ENCODE results near the gene CST1. TPM values are rescaled to one million over a fixed set of nuclear protein-coding genes. Genes with fewer than 3 reads are reported as not detected.

The CST1 gene
- not detected in 2 replicates for total RNA-seq

GRCh38 chr20:23750786-23751185, at the start of gene CST1:
Gene CST1 (minus strand): TSS chr20:23750935. CDS start chr20:23750866, 69 bp downstream.

Small RNA genes lying within 50 kb of the gene (small RNA-seq; reads per million reads assigned to genes)
- gene CST2P1 = not detected

Other genes with a start within 250 kb of the CST1 start
- gene CST9L, start 182.5 kb downstream of the CST1 start, total RNA-seq = not detected in 2 replicates
- not detected in 2 replicates for gene CST9, start 145.0 kb downstream of the CST1 start, total RNA-seq
- gene CST3, start 113.0 kb downstream of the CST1 start, total RNA-seq = 91.3 and 104 TPM in 2 replicates
- not detected in 2 replicates for gene CST4, start 61.9 kb downstream of the CST1 start, total RNA-seq
- gene CST2, start 75.8 kb upstream of the CST1 start, total RNA-seq = not detected in 2 replicates
- gene CST5, start 128.8 kb upstream of the CST1 start, total RNA-seq = not detected in 2 replicates
- not detected in 2 replicates for gene GGTLC1, start 237.8 kb upstream of the CST1 start, total RNA-seq